AG04449 (cell line): ENCODE measurements around the gene ZNF592.
"Not testable (repeated sequence)": the region's sequence is repeated elsewhere in the genome, so short reads cannot be mapped to it uniquely, and the experiment has no call there.

Source experiments
- CTCF ChIA-PET: fragments of 350-600 bp; formaldehyde crosslinking; extraction: SDS; loops from one replicate; lab custom pipeline; 2021; ENCODE audit warnings: antibody characterized with exemption; lab: Yijun Ruan, JAX
- POLR2A ChIA-PET: fragments of 400-600, 350-600 bp; formaldehyde crosslinking; extraction: SDS; loops from one replicate; lab custom pipeline; 2020; ENCODE audit warnings: antibody characterized with exemption, inconsistent platforms; lab: Yijun Ruan, JAX
- DNase-seq: peaks from one replicate; pipeline ENCODE4 v3.0.0-alpha.2; 2010; ENCODE audit warnings: low read depth, low spot score
- H3K4me3 ChIP-seq: 2 replicates; pipeline ENCODE4 v1.5.1; 2011; ENCODE audit warnings: low read depth, mild to moderate bottlenecking, control low read depth, low read length
- CTCF ChIP-seq: IDR thresholded peaks from one replicate; pipeline ENCODE4 v1.5.1; 2011; ENCODE audit warnings: mild to moderate bottlenecking, moderate library complexity, low read length, control low read depth, inconsistent platforms; ENCODE audit not compliant: insufficient read depth; ENCODE audit errors: missing control alignments

The ZNF592 gene

GRCh38 chr15:84840741-84841429 lies 92.5 kb downstream of the ZNF592 start:
- TF ChIP-seq CTCF, result no peak
- DNase-seq, result peak; percentile 24
- ChIA-PET CTCF (interaction anchor here (1.3 kb wide), 1 partner anchor 32 kb away, joined by 3 read pairs; no protein-coding TSS in a partner anchor), POLR2A (no interaction called here)
- H3K4me3 ChIP-seq, result no peak overlapping the region

GRCh38 chr15:84842781-84843180 lies 94.4 kb downstream of the ZNF592 start:
- no peak for DNase-seq
- no peak for TF ChIP-seq CTCF
- ChIA-PET CTCF (interaction anchor here (1.1 to 4.0 kb wide), 3 partner anchors 20 to 201 kb away, joined by 3 to 24 read pairs (median 3); no protein-coding TSS in a partner anchor), POLR2A (no interaction called here)
- no peak overlapping the region for H3K4me3 ChIP-seq

GRCh38 chr15:84844964-84845363 lies 96.6 kb downstream of the ZNF592 start:
- H3K4me3 ChIP-seq, result no peak overlapping the region
- CTCF ChIA-PET, result interaction anchor here (0.6 to 4.0 kb wide), 14 partner anchors 8 to 257 kb away, joined by 3 to 24 read pairs (median 5); no protein-coding TSS in a partner anchor
- POLR2A ChIA-PET, result no interaction called here
- no peak for TF ChIP-seq CTCF
- no peak for DNase-seq

GRCh38 chr15:84845631-84846030 lies 97.2 kb downstream of the ZNF592 start:
- H3K4me3 ChIP-seq, POLR2A ChIA-PET, DNase-seq: not testable (repeated sequence)
- TF ChIP-seq CTCF, result peak; percentile 53
- CTCF ChIA-PET, result interaction anchor here (0.9 to 4.0 kb wide), 14 partner anchors 9 to 258 kb away, joined by 3 to 24 read pairs (median 5); no protein-coding TSS in a partner anchor

- DNase-seq, result no peak
- no peak for TF ChIP-seq CTCF
- H3K4me3 ChIP-seq, result no peak overlapping the region
- CTCF ChIA-PET, result interaction anchor here (1.1 to 4.0 kb wide), 10 partner anchors 8 to 86 kb away, joined by 3 to 24 read pairs (median 6); no protein-coding TSS in a partner anchor
- POLR2A ChIA-PET, result no interaction called here
These were observed 97.9 kb downstream of the ZNF592 start for GRCh38 chr15:84846269-84846668.

GRCh38 chr15:84847382-84847781 lies 99.0 kb downstream of the ZNF592 start:
- no peak overlapping the region for H3K4me3 ChIP-seq
- DNase-seq, result no peak
- ChIA-PET POLR2A (no interaction called here), CTCF (interaction anchor here (2.4 kb wide), 1 partner anchor 19 kb away, joined by 9 read pairs; no protein-coding TSS in a partner anchor)
- no peak for TF ChIP-seq CTCF
